NCI-H1105 treated with DMSO at 0.1 percent for 48 hours (cell line): ENCODE results near the gene PCGF6.

Experiments used
- DNase-seq: peaks from one replicate; lab custom pipeline; 2025; lab: John Stamatoyannopoulos, UW

The PCGF6 gene

DNA sequence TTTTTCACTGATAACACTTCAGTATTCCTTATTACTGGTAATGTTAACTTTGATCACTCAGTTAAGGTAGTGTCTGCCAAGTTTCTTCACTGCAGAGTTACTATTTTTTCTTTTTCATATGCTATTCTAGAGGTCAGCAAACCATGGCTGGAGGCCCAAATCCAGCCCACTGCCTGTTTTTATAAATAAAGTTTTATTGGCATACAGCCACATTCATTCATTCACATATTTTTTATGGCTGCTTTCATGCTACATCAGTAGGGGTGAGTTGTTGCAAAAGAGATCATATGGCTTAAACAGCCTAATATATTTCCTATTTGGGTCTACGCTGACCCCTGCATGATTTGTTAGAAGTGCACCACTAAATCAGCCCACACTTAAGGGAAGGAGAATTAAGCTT is 94.3 kb downstream of the PCGF6 start:
- DNase-seq = no peak

DNA sequence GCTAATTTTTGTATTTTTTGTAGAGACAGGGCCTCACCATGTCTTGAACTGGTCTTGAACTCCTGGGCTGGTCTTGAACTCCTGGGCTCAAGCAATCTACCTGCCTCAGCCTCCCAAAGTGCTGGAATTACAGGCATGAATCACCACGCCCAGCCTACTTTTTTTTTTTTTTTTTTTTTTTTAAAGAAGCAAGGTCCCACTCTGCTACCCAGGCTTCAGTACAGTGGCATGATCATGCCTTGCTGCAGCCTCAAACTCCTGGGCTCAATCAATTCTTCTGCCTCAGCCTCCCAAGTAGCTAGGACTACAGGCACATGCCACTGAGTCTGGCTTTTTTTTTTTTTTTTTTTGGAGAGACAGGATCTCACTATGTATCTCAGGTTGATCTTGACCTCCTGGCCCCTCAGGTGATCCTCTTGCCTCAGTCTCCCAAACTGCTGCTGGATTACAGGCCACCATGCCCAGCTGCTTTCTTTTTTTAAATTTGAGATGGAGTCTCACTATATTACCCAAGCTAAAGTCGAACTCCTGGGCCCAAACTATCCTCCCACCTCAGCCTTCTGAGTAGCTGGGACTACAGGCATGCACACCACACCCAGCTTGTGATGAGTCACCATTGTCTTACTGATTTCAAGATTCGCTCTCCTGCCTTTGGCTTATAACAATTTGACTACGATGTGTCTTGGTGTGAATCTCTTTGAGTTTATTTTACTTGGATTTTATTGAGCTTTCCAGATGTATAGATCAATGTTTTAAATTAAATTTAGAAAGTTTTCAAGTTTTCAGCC is 96.2 kb downstream of the PCGF6 start:
- DNase-seq = no peak

DNA sequence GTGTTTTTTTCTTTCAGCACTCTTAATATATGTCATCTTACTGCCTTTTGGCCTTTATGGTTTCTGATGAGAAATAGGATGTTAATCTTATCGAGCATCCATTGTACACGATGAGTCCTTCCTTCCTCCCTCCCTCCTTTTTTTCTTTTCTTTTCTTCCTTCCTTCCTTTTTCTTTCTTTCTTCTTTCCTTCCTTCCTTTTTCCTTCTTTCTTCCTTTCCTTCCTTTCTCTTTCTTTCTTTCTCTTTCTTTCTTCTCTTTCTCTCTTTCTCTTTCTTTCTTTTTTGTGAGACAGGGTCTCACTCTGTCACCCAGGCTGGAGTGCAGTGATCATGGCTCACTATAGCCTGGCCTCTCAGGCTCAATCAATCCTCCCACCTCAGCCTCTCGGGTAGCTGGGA is 96.8 kb downstream of the PCGF6 start:
- no peak for DNase-seq
